ENCODE results near the gene BMF.

DNA sequence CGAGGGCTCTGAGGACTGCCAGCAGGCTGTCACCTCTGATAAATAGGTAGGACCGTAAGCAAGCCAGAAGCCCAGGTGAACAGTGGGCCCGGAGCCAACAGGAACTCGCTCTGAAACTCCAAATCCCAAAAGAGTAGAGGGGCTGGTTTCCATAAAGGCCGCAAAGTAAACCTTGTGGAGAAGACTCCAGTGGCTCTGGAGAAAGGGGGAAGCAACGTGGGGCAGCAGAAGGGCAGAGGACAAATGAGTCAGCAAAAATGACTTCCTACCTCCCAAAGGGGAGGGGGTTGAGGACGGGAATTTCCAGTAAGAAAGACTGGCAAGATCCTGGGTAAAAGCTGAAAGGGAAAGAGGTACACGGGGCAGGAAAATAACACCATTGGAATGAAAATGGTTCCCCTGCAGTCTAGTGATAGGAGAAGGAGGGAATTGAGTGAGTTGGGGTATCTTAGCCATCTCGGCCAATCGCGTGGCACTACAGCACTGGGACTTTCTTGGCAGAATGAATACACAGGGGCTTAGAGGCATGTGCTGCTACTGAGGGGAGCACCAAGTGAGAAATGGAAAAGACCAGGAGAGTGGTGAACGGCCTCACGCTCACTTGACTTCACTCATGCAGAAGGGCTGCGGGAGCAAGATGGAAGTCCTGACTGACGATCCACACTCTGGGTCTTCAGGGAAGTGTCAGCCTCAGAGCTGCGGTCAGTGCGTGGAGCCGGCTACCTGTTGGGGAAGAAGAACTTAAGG is 33.2 kb downstream of the BMF start:
- TF ChIP-seq, protein P1, sequence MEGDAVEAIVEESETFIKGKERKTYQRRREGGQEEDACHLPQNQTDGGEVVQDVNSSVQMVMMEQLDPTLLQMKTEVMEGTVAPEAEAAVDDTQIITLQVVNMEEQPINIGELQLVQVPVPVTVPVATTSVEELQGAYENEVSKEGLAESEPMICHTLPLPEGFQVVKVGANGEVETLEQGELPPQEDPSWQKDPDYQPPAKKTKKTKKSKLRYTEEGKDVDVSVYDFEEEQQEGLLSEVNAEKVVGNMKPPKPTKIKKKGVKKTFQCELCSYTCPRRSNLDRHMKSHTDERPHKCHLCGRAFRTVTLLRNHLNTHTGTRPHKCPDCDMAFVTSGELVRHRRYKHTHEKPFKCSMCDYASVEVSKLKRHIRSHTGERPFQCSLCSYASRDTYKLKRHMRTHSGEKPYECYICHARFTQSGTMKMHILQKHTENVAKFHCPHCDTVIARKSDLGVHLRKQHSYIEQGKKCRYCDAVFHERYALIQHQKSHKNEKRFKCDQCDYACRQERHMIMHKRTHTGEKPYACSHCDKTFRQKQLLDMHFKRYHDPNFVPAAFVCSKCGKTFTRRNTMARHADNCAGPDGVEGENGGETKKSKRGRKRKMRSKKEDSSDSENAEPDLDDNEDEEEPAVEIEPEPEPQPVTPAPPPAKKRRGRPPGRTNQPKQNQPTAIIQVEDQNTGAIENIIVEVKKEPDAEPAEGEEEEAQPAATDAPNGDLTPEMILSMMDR (IDR thresholded peaks at IDR 0.05; ENCODE audit: insufficient read depth, low read length, poor library complexity, severe bottlenecking): no peak
- TF ChIP-seq EZH2phosphoT487 (conservative IDR thresholded peaks at IDR 0.05; ENCODE audit: low read length): no peak

All from SU-DHL-6 (cell line).